IMR-90 (cell line): ENCODE data around the gene TCF4.

Experiments used
- BHLHE40 ChIP-seq: fragments of 150-350 bp; IDR thresholded peaks from 2 replicates; pipeline ENCODE4 v1.6.1; 2016; ENCODE audit warnings: mild to moderate bottlenecking, low read depth, low read length
- CEBPB ChIP-seq: IDR thresholded peaks from 2 replicates; pipeline ENCODE4 v1.6.1; 2012; ENCODE audit warnings: low read depth, low read length, improper control_type of control experiment
- CHD1 ChIP-seq: IDR thresholded peaks from 2 replicates; pipeline ENCODE4 v1.6.1; 2012; ENCODE audit warnings: low read depth, low read length, improper control_type of control experiment
- FOS ChIP-seq: fragments of 150-350 bp; IDR thresholded peaks from 2 replicates; pipeline ENCODE4 v1.6.1; 2016; ENCODE audit warnings: low read depth, low read length
- NFE2L2 ChIP-seq: fragments of 150-350 bp; IDR thresholded peaks from 2 replicates; pipeline ENCODE4 v1.6.1; 2016; ENCODE audit warnings: low read depth, mild to moderate bottlenecking, low read length
- POLR2A ChIP-seq: IDR thresholded peaks from 2 replicates; pipeline ENCODE4 v1.6.1; 2012; ENCODE audit warnings: mild to moderate bottlenecking, low read depth, low read length
- SMC3 ChIP-seq: fragments of 150-350 bp; IDR thresholded peaks from 2 replicates; pipeline ENCODE4 v1.6.1; 2016; ENCODE audit warnings: low read depth, mild to moderate bottlenecking, antibody characterized with exemption, low read length, moderate library complexity
- TF ChIP-seq, protein P1 (sequence below): conservative IDR thresholded peaks from 2 replicates; pipeline ENCODE4 v1.5.1; 2012; ENCODE audit warnings: mild to moderate bottlenecking, low read depth, low read length, improper control_type of control experiment

DNA sequence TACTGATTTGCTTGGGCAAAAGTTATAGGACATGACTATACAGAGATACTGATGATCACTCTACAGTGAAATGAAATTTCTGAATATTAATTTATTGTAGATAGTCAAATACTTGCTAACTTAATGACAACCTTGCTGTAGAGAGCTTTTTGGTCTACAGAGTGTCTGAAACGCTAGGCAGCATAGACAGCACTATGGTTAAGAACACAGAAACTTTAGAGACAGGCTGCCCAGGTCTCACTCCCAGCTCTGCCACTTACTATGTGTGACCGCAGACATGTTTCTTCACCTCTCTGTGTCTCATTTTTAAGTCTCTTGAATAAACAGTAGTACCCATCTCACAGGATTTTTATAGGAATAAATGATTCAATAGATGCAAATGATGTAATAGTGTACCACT is 247.0 kb downstream of the TCF4 start:
- TF ChIP-seq, protein P1, sequence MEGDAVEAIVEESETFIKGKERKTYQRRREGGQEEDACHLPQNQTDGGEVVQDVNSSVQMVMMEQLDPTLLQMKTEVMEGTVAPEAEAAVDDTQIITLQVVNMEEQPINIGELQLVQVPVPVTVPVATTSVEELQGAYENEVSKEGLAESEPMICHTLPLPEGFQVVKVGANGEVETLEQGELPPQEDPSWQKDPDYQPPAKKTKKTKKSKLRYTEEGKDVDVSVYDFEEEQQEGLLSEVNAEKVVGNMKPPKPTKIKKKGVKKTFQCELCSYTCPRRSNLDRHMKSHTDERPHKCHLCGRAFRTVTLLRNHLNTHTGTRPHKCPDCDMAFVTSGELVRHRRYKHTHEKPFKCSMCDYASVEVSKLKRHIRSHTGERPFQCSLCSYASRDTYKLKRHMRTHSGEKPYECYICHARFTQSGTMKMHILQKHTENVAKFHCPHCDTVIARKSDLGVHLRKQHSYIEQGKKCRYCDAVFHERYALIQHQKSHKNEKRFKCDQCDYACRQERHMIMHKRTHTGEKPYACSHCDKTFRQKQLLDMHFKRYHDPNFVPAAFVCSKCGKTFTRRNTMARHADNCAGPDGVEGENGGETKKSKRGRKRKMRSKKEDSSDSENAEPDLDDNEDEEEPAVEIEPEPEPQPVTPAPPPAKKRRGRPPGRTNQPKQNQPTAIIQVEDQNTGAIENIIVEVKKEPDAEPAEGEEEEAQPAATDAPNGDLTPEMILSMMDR: no peak
- TF ChIP-seq SMC3: no peak
- TF ChIP-seq CEBPB: no peak
- no peak for TF ChIP-seq POLR2A
- no peak for TF ChIP-seq BHLHE40
- TF ChIP-seq FOS: no peak
- TF ChIP-seq NFE2L2: no peak
- no peak for TF ChIP-seq CHD1
